DMS 273 (cell line): ENCODE results near the gene OR2T2.
"Not testable (repeated sequence)": the region's sequence is repeated elsewhere in the genome, so short reads cannot be mapped to it uniquely, and the experiment has no call there.

Experiments
- DNase-seq: peaks from one replicate; lab custom pipeline; 2025; ENCODE audit not compliant: unreplicated experiment; lab: John Stamatoyannopoulos, UW

The OR2T2 gene

DNA sequence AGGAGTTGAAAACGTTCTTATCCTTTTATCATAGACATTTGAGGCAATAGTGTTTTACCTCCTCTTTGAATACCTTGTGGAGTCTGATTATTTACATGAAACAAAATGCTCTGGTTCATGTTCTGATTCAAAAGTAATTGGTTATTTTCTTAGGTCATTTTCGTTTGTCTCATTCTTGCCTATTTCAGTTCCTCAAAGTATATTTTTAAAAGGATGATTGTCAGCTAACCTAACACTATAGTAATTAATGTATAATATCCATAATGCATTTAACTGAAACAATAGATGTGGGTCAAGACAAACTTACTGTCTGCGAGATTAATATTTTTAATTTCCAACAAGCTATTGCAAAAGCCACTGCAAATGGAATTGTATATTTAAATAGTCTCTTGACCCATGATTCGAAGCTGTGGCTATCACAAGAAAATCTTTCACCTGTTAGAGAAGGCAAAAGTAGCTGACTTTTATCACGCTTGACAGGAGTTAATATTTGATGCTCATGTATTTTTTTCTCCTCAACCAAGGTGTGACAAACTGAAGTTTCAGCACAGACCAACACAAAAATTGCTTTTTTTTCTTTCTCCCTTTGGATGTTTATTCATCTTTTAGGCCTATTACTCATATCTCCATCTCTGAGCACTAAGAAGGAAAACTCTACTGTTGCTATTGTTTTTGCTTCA is 5.2 kb downstream of the OR2T2 start:
- not testable (repeated sequence) for DNase-seq

DNA sequence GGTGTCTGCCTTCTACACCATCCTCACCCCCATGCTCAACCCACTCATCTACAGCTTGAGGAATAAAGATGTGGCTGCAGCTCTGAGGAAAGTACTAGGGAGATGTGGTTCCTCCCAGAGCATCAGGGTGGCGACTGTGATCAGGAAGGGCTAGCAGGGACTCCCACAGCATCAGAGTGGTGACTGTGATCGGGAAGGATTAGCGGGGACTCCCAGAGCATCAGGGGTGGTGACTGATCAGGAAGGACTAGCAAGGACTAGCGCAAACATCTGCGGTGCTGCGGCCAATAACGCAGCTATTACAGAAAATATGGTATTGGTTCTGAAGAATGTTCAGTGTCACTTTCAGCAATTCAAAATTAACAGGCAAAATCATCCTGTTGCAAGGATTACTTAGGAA is 8.2 kb downstream of the OR2T2 start:
- not testable (repeated sequence) for DNase-seq

DNA sequence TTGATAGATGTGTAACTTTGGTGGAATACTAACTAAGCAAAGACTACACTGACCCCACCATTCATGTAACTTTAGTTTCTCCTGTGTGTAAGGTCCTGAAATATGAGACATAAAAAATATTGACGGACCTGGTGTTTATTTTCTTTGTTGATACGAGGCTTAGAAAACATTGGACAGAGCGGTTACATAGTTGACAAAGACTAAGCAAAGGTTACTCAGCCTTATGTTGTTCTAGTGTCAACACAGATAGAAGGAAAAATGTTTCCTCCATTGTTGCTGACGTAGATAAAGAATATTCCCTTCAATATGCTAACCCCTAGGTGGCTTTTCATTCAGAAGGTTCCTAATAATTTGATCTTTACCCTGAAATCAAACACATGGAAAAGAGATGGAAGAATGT is 9.6 kb downstream of the OR2T2 start:
- DNase-seq = not testable (repeated sequence)

DNA sequence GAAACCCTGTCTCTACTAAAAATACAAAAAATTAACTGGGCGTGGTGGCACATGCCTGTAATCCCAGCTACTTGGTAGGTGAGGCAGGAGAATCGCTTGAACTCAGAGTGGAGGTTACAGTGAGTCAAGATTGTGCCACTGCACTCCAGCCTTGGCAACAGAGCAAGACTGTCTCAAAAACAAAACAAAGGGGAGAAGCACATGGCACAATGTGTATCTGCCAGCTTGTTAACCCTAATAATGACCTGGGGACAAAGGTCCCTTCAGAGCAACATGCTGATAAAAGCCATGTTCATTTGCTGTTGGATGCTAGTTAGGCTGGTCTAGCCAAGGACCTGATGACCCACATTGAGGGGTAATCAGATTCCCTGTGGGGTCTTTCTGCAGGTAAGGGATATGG is 11.2 kb downstream of the OR2T2 start:
- DNase-seq = not testable (repeated sequence)

DNA sequence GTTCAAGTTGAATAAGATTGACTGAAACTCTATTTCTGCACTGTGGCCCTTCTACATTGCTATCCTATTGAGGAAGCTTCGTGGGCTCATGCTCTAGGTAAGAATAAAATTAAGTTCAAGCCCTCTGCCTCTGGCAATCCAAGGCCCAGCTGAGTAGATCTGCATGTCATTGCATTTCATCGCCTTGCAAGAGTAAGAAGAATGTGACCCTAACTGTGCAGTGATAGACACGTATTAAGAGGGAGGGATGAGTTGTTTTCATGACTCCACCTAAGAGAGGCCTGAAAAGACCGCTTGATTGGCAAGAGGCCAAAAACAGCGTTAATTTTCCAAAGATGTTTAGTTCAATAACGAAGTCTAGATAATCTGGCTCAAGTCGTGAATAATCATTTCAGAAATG is 13.7 kb downstream of the OR2T2 start:
- DNase-seq = not testable (repeated sequence)

DNA sequence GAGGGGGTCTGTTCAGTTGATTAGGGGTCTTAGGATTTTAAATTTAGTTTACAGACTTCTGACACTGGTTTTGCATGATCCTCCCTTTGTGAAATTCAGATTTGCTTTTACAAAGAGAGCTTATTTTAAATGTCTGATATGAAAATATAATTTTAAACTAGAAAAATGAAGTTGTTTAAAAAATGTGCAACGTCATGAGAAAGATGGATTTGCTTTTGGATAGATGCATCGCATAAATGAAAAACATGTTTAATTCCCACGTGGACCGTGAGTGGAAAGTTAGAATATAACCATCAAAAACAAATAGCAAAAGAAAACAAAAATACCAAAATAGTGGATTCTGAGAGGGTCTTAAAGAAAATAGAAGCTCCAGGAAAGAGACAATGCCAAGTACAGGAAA is 25.7 kb downstream of the OR2T2 start:
- DNase-seq = no peak

DNA sequence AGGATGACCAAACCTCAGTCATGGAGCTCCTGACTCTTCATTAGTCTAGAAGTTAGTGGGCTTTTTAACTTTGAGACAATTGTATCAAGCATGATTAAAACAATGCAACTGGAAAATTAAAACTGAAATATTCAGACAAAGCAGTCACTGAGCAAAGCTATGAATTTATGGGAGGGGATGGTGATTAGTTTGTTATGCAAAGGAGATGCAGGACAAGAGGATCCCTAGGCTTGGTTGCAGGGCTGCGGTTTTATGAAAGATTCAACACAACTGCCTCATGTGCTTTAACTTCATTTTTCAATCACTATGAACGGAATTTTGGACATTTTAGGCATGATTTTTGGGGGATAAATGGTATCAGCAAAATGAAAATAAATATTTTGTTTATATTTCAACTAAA is 26.7 kb downstream of the OR2T2 start:
- DNase-seq = not testable (repeated sequence)

DNA sequence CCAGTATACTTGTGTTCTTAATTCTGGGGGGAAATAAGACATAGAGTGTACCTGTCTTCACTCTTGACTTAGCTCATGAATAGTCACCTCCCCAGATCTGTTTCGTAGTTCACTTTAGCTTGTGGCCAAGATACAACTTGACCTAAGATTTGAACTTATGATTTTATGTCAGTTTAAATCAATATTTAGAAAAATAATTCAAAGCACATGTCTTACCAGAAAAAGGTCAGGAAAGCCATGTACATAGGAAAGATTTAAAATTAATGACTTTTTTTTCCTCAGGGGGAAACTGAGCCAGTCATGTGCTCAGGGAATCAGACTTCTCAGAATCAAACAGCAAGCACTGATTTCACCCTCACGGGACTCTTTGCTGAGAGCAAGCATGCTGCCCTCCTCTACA is 27.6 kb downstream of the OR2T2 start, which contains the start of gene OR2T3:
OR2T3 (plus strand) TSS at position 301 of the 400 bp plus-strand sequence; CDS start at position 301, 0 bp downstream.
- DNase-seq = not testable (repeated sequence)

DNA sequence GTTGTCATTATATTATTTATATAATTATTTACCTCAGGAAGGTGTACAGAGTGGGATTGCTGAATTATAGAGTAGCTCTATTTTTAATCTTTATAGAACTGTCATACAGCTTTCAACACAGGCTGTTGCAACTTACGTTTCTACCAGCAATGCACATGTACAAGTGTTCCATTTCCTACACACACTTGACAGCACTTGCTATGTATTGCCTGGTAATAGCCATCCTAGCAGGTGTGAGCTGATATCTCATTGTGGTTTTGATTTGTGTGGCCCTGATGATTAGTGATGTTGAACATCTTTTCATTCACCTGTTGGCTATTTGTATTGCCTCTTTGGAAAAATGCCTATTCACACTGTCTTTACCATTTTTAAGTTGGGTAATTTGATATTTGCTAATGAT is 30.2 kb downstream of the OR2T2 start:
- not testable (repeated sequence) for DNase-seq

DNA sequence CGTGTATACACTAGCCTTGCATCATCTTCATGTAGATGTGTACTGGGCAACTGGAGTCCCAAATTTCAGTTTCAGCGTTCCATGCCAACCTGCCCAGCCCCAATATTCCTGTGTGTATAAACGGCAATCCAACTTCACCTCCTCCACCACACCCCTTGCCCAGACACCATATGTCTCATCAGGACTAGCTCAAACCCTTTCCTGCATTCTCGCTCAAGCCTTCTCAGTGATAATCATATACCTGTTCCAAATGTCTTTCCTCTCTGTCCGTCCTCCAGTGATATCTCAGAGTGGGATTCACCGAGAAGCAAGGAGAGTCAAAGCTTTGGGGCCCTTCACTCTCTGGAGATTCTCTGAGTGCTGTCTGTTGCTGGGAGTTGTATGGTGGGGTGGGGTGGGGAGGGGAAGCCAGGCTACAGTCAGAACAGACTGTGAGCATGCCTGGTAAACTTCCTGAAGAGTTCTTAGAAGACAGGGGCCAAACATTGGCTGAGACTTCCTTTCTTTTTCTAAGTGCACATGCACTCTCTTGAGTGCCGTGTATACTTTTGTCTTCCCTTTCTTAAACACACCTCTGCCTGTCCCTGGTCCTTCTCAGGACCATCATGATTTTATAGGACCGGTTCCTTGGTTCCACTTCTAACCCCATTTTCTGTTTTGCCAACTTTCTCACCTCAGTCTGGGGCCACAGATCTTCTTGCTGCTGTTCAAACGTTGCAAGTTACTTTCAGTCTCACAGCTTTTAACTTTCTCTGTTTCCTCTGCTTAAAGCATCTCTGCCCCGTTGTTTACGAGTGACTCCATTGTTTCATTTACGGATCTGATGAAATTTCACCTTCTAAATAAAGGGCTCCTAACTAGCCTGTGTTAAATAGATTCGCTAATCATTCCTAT is 36.5 kb downstream of the OR2T2 start:
- not testable (repeated sequence) for DNase-seq

DNA sequence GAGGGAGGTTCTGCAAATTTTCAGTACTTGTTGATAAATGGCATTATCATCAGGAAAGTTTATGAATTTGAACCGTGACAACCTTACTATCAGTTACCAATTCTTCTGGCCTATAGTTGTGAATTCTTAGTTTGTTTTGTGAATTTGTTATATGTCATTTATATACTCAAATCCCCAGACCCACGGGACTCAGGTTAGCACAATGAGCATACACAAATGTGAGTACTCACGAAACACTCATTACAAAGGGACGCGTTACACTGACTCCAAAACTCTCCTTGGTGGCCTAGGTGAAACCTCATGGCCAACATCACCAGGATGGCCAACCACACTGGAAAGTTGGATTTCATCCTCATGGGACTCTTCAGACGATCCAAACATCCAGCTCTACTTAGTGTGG is 42.9 kb downstream of the OR2T2 start, which contains the start of gene OR2T5:
OR2T5 (plus strand) TSS at position 301 of the 400 bp plus-strand sequence; CDS start at position 301, 0 bp downstream.
- DNase-seq = not testable (repeated sequence)

DNA sequence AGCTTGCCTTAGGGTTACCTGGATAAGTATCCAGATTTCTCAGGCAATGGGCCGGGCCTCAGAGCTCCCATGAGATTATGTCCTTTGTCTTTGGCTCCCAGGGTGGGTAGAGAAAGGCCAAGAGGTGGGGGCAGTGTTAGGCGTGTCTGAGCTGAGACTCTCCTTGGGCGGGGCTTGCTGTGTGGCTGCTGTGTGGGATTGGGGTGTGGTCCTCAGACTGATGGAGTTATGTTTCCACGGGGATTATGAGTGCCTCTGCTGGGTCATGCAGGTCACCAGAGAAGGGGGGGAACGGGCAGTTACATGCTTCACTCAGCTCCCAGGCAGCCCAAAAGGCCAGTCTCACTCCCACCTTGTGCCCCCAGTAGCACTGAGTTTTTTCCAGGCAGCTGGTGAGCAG is 51.2 kb downstream of the OR2T2 start:
- DNase-seq = not testable (repeated sequence)

DNA sequence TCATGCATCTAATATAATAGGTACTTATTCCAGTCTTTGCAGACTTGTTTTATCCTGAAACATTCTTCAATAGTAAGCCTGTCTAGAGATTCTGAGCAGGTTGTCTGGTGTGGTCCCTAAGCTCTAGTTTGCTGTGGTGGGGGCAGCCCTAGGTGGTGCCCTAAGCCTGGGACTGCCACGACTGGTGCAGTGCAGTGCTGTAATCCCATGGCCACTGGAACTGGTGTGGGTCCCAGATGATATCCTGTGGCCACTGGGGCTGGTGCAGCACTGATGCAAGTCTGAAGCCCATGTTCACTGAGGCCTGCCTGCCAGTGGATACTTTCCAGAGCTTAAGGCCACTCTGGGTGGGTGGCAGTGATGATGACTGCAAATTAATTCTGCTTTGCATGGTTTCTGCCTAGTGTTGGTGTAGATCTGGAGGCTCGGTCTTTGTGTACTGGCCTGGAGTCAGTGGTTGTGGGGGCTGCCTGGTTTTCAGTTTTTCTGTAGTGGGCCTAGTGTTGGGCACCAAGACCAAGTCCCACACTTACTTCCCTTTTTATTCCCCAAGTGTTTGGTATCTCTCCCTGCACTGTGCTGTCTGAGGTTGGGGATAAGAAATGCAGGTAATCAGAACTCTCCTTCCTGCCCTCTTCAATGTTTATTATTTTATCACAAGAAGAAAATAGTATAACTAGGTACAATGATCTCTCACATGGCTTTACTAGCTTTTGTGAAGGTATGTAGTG is 55.0 kb downstream of the OR2T2 start:
- not testable (repeated sequence) for DNase-seq
